Brain pericyte (primary cell): Measurements from ENCODE around the gene FLNB.

Experiments used
- DNase-seq: peaks from one replicate; pipeline ENCODE4 v3.0.0-alpha.2; 2012; ENCODE audit warnings: low read depth, low spot score

Gene FLNB

GRCh38 chr3:58134468-58134867 is 126.2 kb downstream of the FLNB start:
- no peak for DNase-seq

- no peak for DNase-seq
Measured at GRCh38 chr3:58135712-58136543, 127.7 kb downstream of the FLNB start.

GRCh38 chr3:58137306-58137705 is 129.1 kb downstream of the FLNB start:
- no peak for DNase-seq

GRCh38 chr3:58141766-58142345 is 133.6 kb downstream of the FLNB start:
- DNase-seq, result no peak

GRCh38 chr3:58143417-58144055 is 135.3 kb downstream of the FLNB start:
- no peak for DNase-seq

GRCh38 chr3:58144478-58145325 is 136.5 kb downstream of the FLNB start:
- DNase-seq, result no peak

- DNase-seq, result no peak
Measured at GRCh38 chr3:58148049-58148448, 139.8 kb downstream of the FLNB start.

- no peak for DNase-seq
Measured at GRCh38 chr3:58150130-58150809, 142.0 kb downstream of the FLNB start.

- no peak for DNase-seq
Measured at GRCh38 chr3:58150810-58151199, 142.6 kb downstream of the FLNB start.

- DNase-seq, result no peak
Measured at GRCh38 chr3:58151637-58152036, 143.4 kb downstream of the FLNB start.

- no peak for DNase-seq
Measured at GRCh38 chr3:58152225-58153015, 144.2 kb downstream of the FLNB start.

- no peak for DNase-seq
Measured at GRCh38 chr3:58153371-58153770, 145.1 kb downstream of the FLNB start.

GRCh38 chr3:58154626-58155449 is 146.6 kb downstream of the FLNB start:
- DNase-seq, result no peak

- DNase-seq, result no peak
Measured at GRCh38 chr3:58155838-58156237, 147.6 kb downstream of the FLNB start.

- DNase-seq, result no peak
Measured at GRCh38 chr3:58157700-58158099, 149.5 kb downstream of the FLNB start.

GRCh38 chr3:58158442-58159153 is 150.4 kb downstream of the FLNB start:
- DNase-seq, result no peak

GRCh38 chr3:58160399-58160798 is 152.2 kb downstream of the FLNB start:
- no peak for DNase-seq

GRCh38 chr3:58161435-58162398 is 153.5 kb downstream of the FLNB start:
- peak; percentile 61 for DNase-seq
